Measurements from ENCODE around the gene NMB.
"Not testable (repeated sequence)": the region's sequence is repeated elsewhere in the genome, so short reads cannot be mapped to it uniquely, and the experiment has no call there.

NMB gene

GRCh38 chr15:84658080-84658787 is at the start of gene NMB:
NMB (minus strand) TSS chr15:84658199; CDS start chr15:84658152, 47 bp downstream.
- peak; percentile 76 for DNase-seq

- no peak for DNase-seq
These were observed 45.8 kb upstream of the NMB start for GRCh38 chr15:84703808-84704207.

- no peak for DNase-seq
These were observed 45.0 kb upstream of the NMB start for GRCh38 chr15:84702961-84703482.

- no peak for DNase-seq
These were observed 41.7 kb upstream of the NMB start for GRCh38 chr15:84699538-84700191.

- DNase-seq: no peak
These were observed 39.4 kb upstream of the NMB start for GRCh38 chr15:84697236-84697990.

GRCh38 chr15:84696757-84697156 is 38.8 kb upstream of the NMB start:
- DNase-seq: no peak

- DNase-seq: no peak
These were observed 32.3 kb upstream of the NMB start for GRCh38 chr15:84690342-84690741.

GRCh38 chr15:84689858-84690257 is 31.9 kb upstream of the NMB start:
- no peak for DNase-seq

- DNase-seq: not testable (repeated sequence)
These were observed 28.4 kb upstream of the NMB start for GRCh38 chr15:84686446-84686845.

GRCh38 chr15:84685304-84685703 is 27.3 kb upstream of the NMB start:
- no peak for DNase-seq

GRCh38 chr15:84684092-84684491 is 26.1 kb upstream of the NMB start:
- DNase-seq: no peak

GRCh38 chr15:84681831-84682230 is 23.8 kb upstream of the NMB start:
- no peak for DNase-seq

- peak; percentile 25 for DNase-seq
These were observed 13.2 kb upstream of the NMB start for GRCh38 chr15:84671211-84671610.

- no peak for DNase-seq
These were observed 11.7 kb upstream of the NMB start for GRCh38 chr15:84669726-84670125.

GRCh38 chr15:84668221-84668982 is 10.4 kb upstream of the NMB start:
- DNase-seq: peak; percentile 79

GRCh38 chr15:84666373-84666772 is 8.4 kb upstream of the NMB start:
- DNase-seq: no peak

GRCh38 chr15:84661001-84661400 is 3.0 kb upstream of the NMB start:
- no peak for DNase-seq

GRCh38 chr15:84659904-84660781 is 2.1 kb upstream of the NMB start:
- no peak for DNase-seq

- DNase-seq: no peak
These were observed 901 bp upstream of the NMB start for GRCh38 chr15:84658788-84659411.

- no peak for DNase-seq
These were observed 285 bp downstream of the NMB start for GRCh38 chr15:84657748-84658079.

- no peak for DNase-seq
These were observed 1.0 kb downstream of the NMB start for GRCh38 chr15:84656972-84657371.
